Right lobe of liver (tissue), 6 donors: ENCODE results near the gene MRC2. TPM values are rescaled to one million over a fixed set of nuclear protein-coding genes. Genes with fewer than 3 reads are reported as not detected.
"Not testable (repeated sequence)": the region's sequence is repeated elsewhere in the genome, so short reads cannot be mapped to it uniquely, and the experiment has no call there.

ENCODE experiments used
- ATAC-seq, 4 donors: fragments of 200-7000 bp; cut with Tn5 transposase; one replicate each; pipeline ENCODE4 v1.9.1; 2020; ENCODE audit warnings: mild to moderate bottlenecking in 4 of 4, moderate library complexity in 4 of 4
- DNase-seq, 3 donors: peaks; one replicate each; pipeline ENCODE4 v3.0.0-alpha.2; 2020
- H3K27ac ChIP-seq, 3 donors: fragments of 200-600 bp; one replicate each; pipeline ENCODE4 v1.8.0; 2022
- H3K27me3 ChIP-seq, 2 donors: fragments of 200-600 bp; one replicate each; pipeline ENCODE4 v1.8.0; 2022
- H3K36me3 ChIP-seq, 4 donors: fragments of 200-600 bp; sonication (generic) in 1 of 4; one replicate each; pipeline versions ENCODE4 v1.5.1 to v1.8.0; 2017 to 2022; ENCODE audit warnings: control low read depth in 1 of 4
- H3K4me1 ChIP-seq, 4 donors: fragments of 200-600 bp; sonication (generic) in 1 of 4; one replicate each; pipeline versions ENCODE4 v1.5.1 to v1.8.0; 2017 to 2022; ENCODE audit warnings: control low read depth in 1 of 4
- H3K4me3 ChIP-seq, 3 donors: fragments of 200-600 bp; one replicate each; pipeline ENCODE4 v1.8.0; 2022
- H3K9me3 ChIP-seq, 4 donors: fragments of 200-600 bp; sonication (generic) in 1 of 4; one replicate each; pipeline versions ENCODE4 v1.5.1 to v1.8.0; 2017 to 2022; ENCODE audit warnings: control low read depth in 1 of 4
- POLR2A ChIP-seq: fragments of 450-650 bp; IDR thresholded peaks from one replicate; pipeline ENCODE4 v1.6.1; 2017; ENCODE audit warnings: antibody characterized with exemption, mild to moderate bottlenecking
- WGBS: methylation state at CpG from one replicate; pipeline ENCODE4 v1.1.6; 2018; ENCODE audit warnings: low coverage, low lambda C conversion rate; ENCODE audit not compliant: insufficient coverage; ENCODE audit errors: missing lambda C conversion rate; 5-methylcytosine and 5-hydroxymethylcytosine counted together
- intact Hi-C, 2 donors: fragments of 100-400 bp; cut with DNase I; formaldehyde crosslinking; loops; one replicate each; pipeline versions ENCODE4 v1.11.2 to v1.14.1; 2022
- total RNA-seq, 6 experiments: library from RNA; depleted of rRNA in 2 of 6; stranded (reverse); fragments of >200 nt in 2 of 6; fragmentation: NEBNext Ultra II Directional in 3 of 6; extraction: Animal tissue kit (Norgen Biotek cat#: 25700) in 3 of 6; gene quantifications; one replicate each; pipeline versions ENCODE4 v1.1.0 to v1.2.4, GENCODE V29; 2016 to 2023
- TF ChIP-seq, protein P1 (sequence below), 4 donors: fragments of 200-600 bp in 3 of 4; fragments of 450-650 bp in 1 of 4; IDR thresholded peaks; one replicate each; pipeline versions ENCODE4 v1.5.1 to v1.8.0; 2016 to 2022; ENCODE audit warnings: antibody characterized with exemption in 4 of 4, mild to moderate bottlenecking in 2 of 4
- donor health status: DM: no; HTN: yes; CAD: no.
- donor health status: DM: no; HTN: no; CAD: no.
- donor health status: DM: no; HTN: no; CAD: no.
- donor health status: DM: no; HTN: yes; CAD: no.
- donor health status: DM: no; HTN: yes; CAD: no.

The MRC2 gene
- total RNA-seq, 6 experiments from 2014 or later, result 1.7 to 7.4 (median 3.8) TPM

- Histone ChIP-seq H3K4me1 (peaks cover 0 to 4% (median 0%) of the 10 kb centered on the region in 4 donors), H3K4me3 (no peak overlapping the region), H3K9me3 (no peaks in the 10 kb centered on the region), H3K27ac (no peak overlapping the region), H3K27me3 (no peaks in the 10 kb centered on the region), H3K36me3 (peaks cover 0 to 61% (median 23%) of the 10 kb centered on the region in 4 donors)
- intact Hi-C loops, result no loop called here
- DNase-seq, result peak in 1 of 3 donors; percentile 18
- WGBS, result 97% methylated on average over 7 of the region's 7 CpGs
- no peak for TF ChIP-seq POLR2A
- TF ChIP-seq, protein P1, sequence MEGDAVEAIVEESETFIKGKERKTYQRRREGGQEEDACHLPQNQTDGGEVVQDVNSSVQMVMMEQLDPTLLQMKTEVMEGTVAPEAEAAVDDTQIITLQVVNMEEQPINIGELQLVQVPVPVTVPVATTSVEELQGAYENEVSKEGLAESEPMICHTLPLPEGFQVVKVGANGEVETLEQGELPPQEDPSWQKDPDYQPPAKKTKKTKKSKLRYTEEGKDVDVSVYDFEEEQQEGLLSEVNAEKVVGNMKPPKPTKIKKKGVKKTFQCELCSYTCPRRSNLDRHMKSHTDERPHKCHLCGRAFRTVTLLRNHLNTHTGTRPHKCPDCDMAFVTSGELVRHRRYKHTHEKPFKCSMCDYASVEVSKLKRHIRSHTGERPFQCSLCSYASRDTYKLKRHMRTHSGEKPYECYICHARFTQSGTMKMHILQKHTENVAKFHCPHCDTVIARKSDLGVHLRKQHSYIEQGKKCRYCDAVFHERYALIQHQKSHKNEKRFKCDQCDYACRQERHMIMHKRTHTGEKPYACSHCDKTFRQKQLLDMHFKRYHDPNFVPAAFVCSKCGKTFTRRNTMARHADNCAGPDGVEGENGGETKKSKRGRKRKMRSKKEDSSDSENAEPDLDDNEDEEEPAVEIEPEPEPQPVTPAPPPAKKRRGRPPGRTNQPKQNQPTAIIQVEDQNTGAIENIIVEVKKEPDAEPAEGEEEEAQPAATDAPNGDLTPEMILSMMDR (IDR thresholded peaks at IDR 0.05), result no peak
- ATAC-seq, result no peak
Observed at GRCh38 chr17:62605588-62605987, 21.9 kb upstream of the MRC2 start.

DNA sequence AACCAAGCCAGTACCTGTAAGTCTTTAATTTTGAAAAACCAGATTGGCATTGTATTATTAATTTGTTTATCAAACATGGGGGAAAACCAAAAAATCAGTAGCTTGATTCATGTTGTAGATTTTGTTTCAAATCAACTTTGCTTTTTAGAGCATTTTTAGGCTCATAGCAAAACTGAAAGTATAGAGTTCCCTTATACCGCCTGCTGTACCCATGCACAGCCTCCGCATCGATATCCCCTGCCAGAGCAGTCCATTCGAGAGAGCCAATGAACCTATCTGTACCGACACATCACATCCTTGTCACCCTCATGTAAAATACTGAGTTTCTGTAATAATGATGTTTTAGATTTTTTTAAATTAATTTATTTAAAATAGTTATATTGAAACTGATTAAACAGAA, 16.2 kb upstream of the MRC2 start:
- peak in 3 of 4 donors; percentile 36 to 54 (median 38) for ATAC-seq
- Histone ChIP-seq H3K27me3 (no peaks in the 10 kb centered on the region), H3K4me1 (no peaks in the 10 kb centered on the region), H3K4me3 (no peak overlapping the region), H3K27ac (peak overlapping the region in 1 of 3 donors; percentile 6), H3K9me3 (no peaks in the 10 kb centered on the region), H3K36me3 (peaks cover 0 to 48% (median 25%) of the 10 kb centered on the region in 4 donors)
- 65% methylated on average over 5 of the region's 5 CpGs for WGBS
- DNase-seq, result peak in 1 of 3 donors; percentile 22
- intact Hi-C loops, result no loop called here
- TF ChIP-seq, protein P1 (IDR thresholded peaks at IDR 0.05), result no peak
- no peak for TF ChIP-seq POLR2A

GRCh38 chr17:62611728-62612127, 15.7 kb upstream of the MRC2 start:
- DNase-seq (peak in 1 of 3 donors; percentile 18), ATAC-seq (peak; percentile 38 to 69 (median 56))
- no peaks in the 10 kb centered on the region for H3K9me3 ChIP-seq
- no peaks in the 10 kb centered on the region for H3K4me1 ChIP-seq
- TF ChIP-seq POLR2A, result no peak
- TF ChIP-seq, protein P1 (IDR thresholded peaks at IDR 0.05), result no peak
- peaks cover 0 to 44% (median 23%) of the 10 kb centered on the region in 4 donors for H3K36me3 ChIP-seq
- no peak overlapping the region for H3K4me3 ChIP-seq
- 51% methylated on average over 7 of the region's 8 CpGs for WGBS
- H3K27me3 ChIP-seq, result no peaks in the 10 kb centered on the region
- peak overlapping the region in 1 of 3 donors; percentile 6 for H3K27ac ChIP-seq
- intact Hi-C loops, result no loop called here

DNA sequence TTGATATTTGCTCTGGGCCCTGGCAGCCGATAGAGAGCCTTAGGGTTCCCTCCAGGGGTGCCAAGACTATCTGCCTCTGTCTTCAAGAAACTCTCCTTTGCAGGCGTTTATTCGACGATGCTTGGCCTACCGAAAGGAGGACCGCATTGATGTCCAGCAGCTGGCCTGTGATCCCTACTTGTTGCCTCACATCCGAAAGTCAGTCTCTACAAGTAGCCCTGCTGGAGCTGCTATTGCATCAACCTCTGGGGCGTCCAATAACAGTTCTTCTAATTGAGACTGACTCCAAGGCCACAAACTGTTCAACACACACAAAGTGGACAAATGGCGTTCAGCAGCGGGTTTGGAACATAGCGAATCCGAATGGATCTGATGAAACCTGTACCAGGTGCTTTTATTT, 15.2 kb upstream of the MRC2 start:
- H3K9me3 ChIP-seq, H3K27ac ChIP-seq, H3K4me3 ChIP-seq, intact Hi-C loops, H3K4me1 ChIP-seq, H3K27me3 ChIP-seq: not testable (repeated sequence)
- ATAC-seq (peak in 2 of 4 donors; percentile 11 to 37), DNase-seq (peak in 1 of 3 donors; percentile 16)
- WGBS, result 90% methylated on average over 4 of the region's 12 CpGs
- peaks cover 0 to 42% (median 22%) of the 10 kb centered on the region in 4 donors for H3K36me3 ChIP-seq

GRCh38 chr17:62613095-62613494, 14.4 kb upstream of the MRC2 start:
- 94% methylated on average over 4 of the region's 4 CpGs for WGBS
- ATAC-seq, H3K4me1 ChIP-seq, H3K4me3 ChIP-seq, H3K27me3 ChIP-seq, intact Hi-C loops, DNase-seq, H3K27ac ChIP-seq, H3K9me3 ChIP-seq: not testable (repeated sequence)
- H3K36me3 ChIP-seq, result peaks cover 0 to 34% (median 16%) of the 10 kb centered on the region in 4 donors
